HepG2 (cell line): ENCODE results near the gene CYB5R2. TPM values are rescaled to one million over a fixed set of nuclear protein-coding genes. Genes with fewer than 3 reads are reported as not detected.
A peak's percentile ranks its signal among the peaks of the same experiment; 100 is the strongest.

Experiments
- BCL6 ChIP-seq: IDR thresholded peaks from 2 replicates; pipeline ENCODE4 v1.6.1; 2016; ENCODE audit warnings: missing genetic modification reagents, missing compliant biosample characterization
- HHEX ChIP-seq: IDR thresholded peaks from 2 replicates; pipeline ENCODE4 v1.6.1; 2016; ENCODE audit warnings: control low read depth
- JARID2 ChIP-seq: sonication (generic); formaldehyde crosslinking; IDR thresholded peaks from 2 replicates; pipeline ENCODE4 v1.8.1; 2023; ENCODE audit warnings: missing genetic modification reagents, inconsistent platforms; ENCODE audit not compliant: insufficient replicate concordance
- NAIF1 ChIP-seq: sonication (generic); formaldehyde crosslinking; IDR thresholded peaks from 2 replicates; pipeline ENCODE4 v1.5.0; 2020; ENCODE audit warnings: mild to moderate bottlenecking, missing genetic modification reagents, borderline replicate concordance
- RXRB ChIP-seq: IDR thresholded peaks from 2 replicates; pipeline ENCODE4 v1.6.1; 2016; ENCODE audit warnings: borderline replicate concordance, missing genetic modification reagents, missing compliant biosample characterization
- SALL1 ChIP-seq: sonication (generic); formaldehyde crosslinking; IDR thresholded peaks from 2 replicates; pipeline ENCODE4 v1.8.0; 2022; ENCODE audit warnings: mild to moderate bottlenecking, missing genetic modification reagents
- SETDB1 ChIP-seq: sonication (generic); formaldehyde crosslinking; IDR thresholded peaks from 2 replicates; pipeline ENCODE4 v1.5.1; 2020; ENCODE audit warnings: missing genetic modification reagents, mild to moderate bottlenecking, borderline replicate concordance
- ZC3H4 ChIP-seq: sonication (generic); formaldehyde crosslinking; IDR thresholded peaks from 2 replicates; pipeline ENCODE4 v1.4.0; 2020; ENCODE audit warnings: missing genetic modification reagents, borderline replicate concordance
- ZNF343 ChIP-seq: sonication (generic); formaldehyde crosslinking; IDR thresholded peaks from 2 replicates; pipeline ENCODE4 v1.4.0; 2020; ENCODE audit warnings: mild to moderate bottlenecking, missing genetic modification reagents
- ZNF546 ChIP-seq: sonication (generic); formaldehyde crosslinking; conservative IDR thresholded peaks from 2 replicates; pipeline ENCODE4 v1.8.1; 2023; ENCODE audit warnings: mild to moderate bottlenecking, missing genetic modification reagents
- ZNF619 ChIP-seq: sonication (generic); formaldehyde crosslinking; IDR thresholded peaks from 2 replicates; pipeline ENCODE4 v1.4.0; 2020; ENCODE audit warnings: mild to moderate bottlenecking, missing genetic modification reagents
- ZNF878 ChIP-seq: sonication (generic); formaldehyde crosslinking; IDR thresholded peaks from 2 replicates; pipeline ENCODE4 v1.8.1; 2023; ENCODE audit warnings: mild to moderate bottlenecking, missing genetic modification reagents, moderate library complexity
- ZSCAN29 ChIP-seq: sonication (generic); formaldehyde crosslinking; conservative IDR thresholded peaks from 2 replicates; pipeline ENCODE4 v1.4.0; 2020; ENCODE audit warnings: mild to moderate bottlenecking, missing genetic modification reagents
- polyA plus RNA-seq, 8 experiments: library from polyadenylated mRNA; depleted of rRNA in 3 of 8; stranded (reverse) in 7 of 8; unstranded in 1 of 8; fragments of >200 nt; fragmentation: Illumina TruSeq in 4 of 8; extraction: Trizol in 4 of 8; gene quantifications; 2 replicates each; pipeline versions ENCODE4 v1.2.1 to v1.2.3, GENCODE V29; 2011 to 2016; ENCODE audit warnings: low read depth in 4 of 8, missing spikeins in 1 of 8, mixed read lengths in 1 of 8; ENCODE audit not compliant: insufficient read depth in 1 of 8
- total RNA-seq, 5 experiments: library from RNA; depleted of rRNA; stranded (reverse); fragments of >200 nt; fragmentation: Illumina TruSeq; extraction: Trizol; gene quantifications; 2 replicates each; pipeline ENCODE4 v1.2.3, GENCODE V29; 2016; ENCODE audit warnings: low read depth in 1 of 5
- TF ChIP-seq, protein P1 (sequence below): sonication (generic); formaldehyde crosslinking; IDR thresholded peaks from one replicate; pipeline ENCODE4 v1.5.1; 2020; ENCODE audit warnings: mild to moderate bottlenecking, missing genetic modification reagents; ENCODE audit errors: not compliant biosample characterization
- TF ChIP-seq, protein P2 (sequence below): sonication (generic); formaldehyde crosslinking; IDR thresholded peaks from 2 replicates; pipeline ENCODE4 v1.8.0; 2022; ENCODE audit warnings: missing genetic modification reagents, mild to moderate bottlenecking, moderate library complexity, borderline replicate concordance
- TF ChIP-seq, protein P3 (sequence below): IDR thresholded peaks from 2 replicates; pipeline ENCODE4 v1.6.1; 2016; ENCODE audit warnings: mild to moderate bottlenecking, missing biosample characterization, missing genetic modification reagents
- TF ChIP-seq, protein P4 (sequence below): sonication (generic); formaldehyde crosslinking; IDR thresholded peaks from 2 replicates; pipeline ENCODE4 v1.5.0; 2020; ENCODE audit warnings: missing genetic modification reagents

Gene CYB5R2
- total and polyA plus RNA-seq, 2 of the 13 experiments (the other 11 are each of a cell fraction or from before 2014, with no cell fraction given): 0.40 to 0.51 TPM

DNA sequence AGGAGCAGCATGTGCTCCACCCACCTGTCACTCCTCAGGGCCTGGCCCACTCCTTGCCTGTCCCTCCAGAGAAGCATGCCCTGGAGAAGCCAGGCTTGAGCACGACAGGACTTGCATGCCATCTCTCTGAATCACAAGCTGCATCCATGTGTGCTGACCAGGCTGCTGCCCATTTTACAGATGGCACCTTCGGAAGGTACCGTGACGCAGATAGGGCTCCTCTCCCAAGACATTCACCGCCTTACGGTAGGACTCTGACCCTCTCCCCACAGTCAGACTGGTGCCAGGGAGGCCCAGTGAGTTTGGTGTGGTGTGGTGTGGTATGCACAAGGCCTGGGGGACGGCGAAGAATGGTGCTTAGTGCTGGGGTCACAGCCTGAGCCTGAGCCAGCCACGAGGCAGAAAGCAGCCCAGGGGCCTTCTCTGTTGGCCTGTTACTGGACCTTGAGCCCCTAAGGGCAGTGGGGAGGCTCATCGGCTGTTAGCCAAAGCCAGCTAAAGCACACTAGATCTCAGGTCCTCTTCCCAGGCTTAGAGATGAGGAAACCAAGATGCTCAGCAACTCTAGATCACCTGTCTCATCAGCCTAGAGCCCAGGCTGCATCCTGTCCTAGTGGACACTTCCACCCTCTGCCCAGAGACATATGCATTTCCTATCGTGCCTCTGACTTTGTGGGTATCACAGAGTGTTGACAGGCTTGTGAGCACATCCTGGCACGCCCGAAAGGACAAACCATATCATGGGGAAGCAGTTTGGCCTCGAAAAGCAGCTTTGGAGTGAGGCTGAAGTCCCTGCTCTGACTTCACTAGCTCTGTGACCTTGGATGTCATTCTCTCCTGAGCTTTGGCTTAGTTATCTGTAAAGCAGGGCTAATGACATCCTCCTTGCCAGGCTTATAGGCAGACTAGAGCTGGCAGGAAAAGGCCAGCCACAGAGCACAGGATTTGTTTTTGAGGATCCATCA, 17.8 kb downstream of the CYB5R2 start (continued):
- TF ChIP-seq, protein P1, sequence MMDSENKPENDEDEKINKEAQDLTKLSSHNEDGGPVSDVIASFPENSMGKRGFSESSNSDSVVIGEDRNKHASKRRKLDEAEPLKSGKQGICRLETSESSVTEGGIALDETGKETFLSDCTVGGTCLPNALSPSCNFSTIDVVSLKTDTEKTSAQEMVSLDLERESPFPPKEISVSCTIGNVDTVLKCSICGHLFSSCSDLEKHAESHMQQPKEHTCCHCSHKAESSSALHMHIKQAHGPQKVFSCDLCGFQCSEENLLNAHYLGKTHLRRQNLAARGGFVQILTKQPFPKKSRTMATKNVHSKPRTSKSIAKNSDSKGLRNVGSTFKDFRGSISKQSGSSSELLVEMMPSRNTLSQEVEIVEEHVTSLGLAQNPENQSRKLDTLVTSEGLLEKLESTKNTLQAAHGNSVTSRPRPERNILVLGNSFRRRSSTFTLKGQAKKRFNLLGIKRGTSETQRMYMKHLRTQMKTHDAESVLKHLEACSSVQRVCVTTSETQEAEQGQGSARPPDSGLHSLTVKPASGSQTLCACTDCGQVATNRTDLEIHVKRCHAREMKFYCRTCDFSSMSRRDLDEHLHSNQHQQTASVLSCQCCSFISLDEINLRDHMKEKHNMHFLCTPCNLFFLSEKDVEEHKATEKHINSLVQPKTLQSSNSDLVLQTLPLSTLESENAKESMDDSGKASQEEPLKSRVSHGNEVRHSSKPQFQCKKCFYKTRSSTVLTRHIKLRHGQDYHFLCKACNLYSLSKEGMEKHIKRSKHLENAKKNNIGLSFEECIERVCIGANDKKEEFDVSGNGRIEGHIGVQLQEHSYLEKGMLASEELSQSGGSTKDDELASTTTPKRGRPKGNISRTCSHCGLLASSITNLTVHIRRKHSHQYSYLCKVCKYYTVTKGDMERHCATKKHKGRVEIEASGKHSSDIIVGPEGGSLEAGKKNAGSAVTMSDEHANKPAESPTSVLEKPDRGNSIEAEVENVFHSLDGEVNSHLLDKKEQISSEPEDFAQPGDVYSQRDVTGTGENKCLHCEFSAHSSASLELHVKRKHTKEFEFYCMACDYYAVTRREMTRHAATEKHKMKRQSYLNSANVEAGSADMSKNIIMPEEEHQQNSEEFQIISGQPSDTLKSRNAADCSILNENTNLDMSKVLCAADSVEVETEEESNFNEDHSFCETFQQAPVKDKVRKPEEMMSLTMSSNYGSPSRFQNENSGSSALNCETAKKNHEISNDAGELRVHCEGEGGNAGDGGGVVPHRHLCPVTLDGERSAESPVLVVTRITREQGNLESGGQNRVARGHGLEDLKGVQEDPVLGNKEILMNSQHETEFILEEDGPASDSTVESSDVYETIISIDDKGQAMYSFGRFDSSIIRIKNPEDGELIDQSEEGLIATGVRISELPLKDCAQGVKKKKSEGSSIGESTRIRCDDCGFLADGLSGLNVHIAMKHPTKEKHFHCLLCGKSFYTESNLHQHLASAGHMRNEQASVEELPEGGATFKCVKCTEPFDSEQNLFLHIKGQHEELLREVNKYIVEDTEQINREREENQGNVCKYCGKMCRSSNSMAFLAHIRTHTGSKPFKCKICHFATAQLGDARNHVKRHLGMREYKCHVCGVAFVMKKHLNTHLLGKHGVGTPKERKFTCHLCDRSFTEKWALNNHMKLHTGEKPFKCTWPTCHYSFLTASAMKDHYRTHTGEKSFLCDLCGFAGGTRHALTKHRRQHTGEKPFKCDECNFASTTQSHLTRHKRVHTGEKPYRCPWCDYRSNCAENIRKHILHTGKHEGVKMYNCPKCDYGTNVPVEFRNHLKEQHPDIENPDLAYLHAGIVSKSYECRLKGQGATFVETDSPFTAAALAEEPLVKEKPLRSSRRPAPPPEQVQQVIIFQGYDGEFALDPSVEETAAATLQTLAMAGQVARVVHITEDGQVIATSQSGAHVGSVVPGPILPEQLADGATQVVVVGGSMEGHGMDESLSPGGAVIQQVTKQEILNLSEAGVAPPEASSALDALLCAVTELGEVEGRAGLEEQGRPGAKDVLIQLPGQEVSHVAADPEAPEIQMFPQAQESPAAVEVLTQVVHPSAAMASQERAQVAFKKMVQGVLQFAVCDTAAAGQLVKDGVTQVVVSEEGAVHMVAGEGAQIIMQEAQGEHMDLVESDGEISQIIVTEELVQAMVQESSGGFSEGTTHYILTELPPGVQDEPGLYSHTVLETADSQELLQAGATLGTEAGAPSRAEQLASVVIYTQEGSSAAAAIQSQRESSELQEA (CRISPR knock-in tag): no peak
- TF ChIP-seq ZC3H4 (CRISPR knock-in tag) (no peak), JARID2 (CRISPR knock-in tag) (no peak), SETDB1 (CRISPR knock-in tag) (no peak), ZSCAN29 (CRISPR knock-in tag) (no peak), ZNF878 (CRISPR knock-in tag) (no peak), NAIF1 (no peak), RXRB (CRISPR knock-in tag) (0 out of 2 replicates have a peak, but pooled peaks have one; percentile 19), ZNF343 (CRISPR knock-in tag) (no peak), HHEX (CRISPR knock-in tag) (no peak), ZNF546 (no peak), SALL1 (CRISPR knock-in tag) (peak; percentile 49), BCL6 (CRISPR knock-in tag) (no peak), ZNF619 (no peak)
- TF ChIP-seq, protein P2, sequence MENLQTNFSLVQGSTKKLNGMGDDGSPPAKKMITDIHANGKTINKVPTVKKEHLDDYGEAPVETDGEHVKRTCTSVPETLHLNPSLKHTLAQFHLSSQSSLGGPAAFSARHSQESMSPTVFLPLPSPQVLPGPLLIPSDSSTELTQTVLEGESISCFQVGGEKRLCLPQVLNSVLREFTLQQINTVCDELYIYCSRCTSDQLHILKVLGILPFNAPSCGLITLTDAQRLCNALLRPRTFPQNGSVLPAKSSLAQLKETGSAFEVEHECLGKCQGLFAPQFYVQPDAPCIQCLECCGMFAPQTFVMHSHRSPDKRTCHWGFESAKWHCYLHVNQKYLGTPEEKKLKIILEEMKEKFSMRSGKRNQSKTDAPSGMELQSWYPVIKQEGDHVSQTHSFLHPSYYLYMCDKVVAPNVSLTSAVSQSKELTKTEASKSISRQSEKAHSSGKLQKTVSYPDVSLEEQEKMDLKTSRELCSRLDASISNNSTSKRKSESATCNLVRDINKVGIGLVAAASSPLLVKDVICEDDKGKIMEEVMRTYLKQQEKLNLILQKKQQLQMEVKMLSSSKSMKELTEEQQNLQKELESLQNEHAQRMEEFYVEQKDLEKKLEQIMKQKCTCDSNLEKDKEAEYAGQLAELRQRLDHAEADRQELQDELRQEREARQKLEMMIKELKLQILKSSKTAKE: no peak
- TF ChIP-seq, protein P3, sequence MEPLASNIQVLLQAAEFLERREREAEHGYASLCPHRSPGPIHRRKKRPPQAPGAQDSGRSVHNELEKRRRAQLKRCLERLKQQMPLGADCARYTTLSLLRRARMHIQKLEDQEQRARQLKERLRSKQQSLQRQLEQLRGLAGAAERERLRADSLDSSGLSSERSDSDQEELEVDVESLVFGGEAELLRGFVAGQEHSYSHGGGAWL (CRISPR knock-in tag): no peak
- TF ChIP-seq, protein P4, sequence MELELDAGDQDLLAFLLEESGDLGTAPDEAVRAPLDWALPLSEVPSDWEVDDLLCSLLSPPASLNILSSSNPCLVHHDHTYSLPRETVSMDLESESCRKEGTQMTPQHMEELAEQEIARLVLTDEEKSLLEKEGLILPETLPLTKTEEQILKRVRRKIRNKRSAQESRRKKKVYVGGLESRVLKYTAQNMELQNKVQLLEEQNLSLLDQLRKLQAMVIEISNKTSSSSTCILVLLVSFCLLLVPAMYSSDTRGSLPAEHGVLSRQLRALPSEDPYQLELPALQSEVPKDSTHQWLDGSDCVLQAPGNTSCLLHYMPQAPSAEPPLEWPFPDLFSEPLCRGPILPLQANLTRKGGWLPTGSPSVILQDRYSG (CRISPR knock-in tag): no peak
